DND-41 (cell line): ENCODE data around the gene SORT1.

Source experiments
- ATAC-seq: fragments of 200-7000 bp; cut with Tn5 transposase; 3 replicates; pipeline ENCODE4 v1.9.1; 2021; ENCODE audit warnings: low read depth; ENCODE audit not compliant: insufficient read depth
- DNase-seq: peaks from one replicate; pipeline ENCODE4 v3.0.0-alpha.2; 2020
- H2AFZ ChIP-seq: 2 replicates; pipeline ENCODE4 v1.6.0; 2012; ENCODE audit warnings: low read depth, low read length
- H3K27ac ChIP-seq: 2 replicates; pipeline ENCODE4 v1.5.1; 2012; ENCODE audit warnings: low read length, inconsistent platforms
- H3K27me3 ChIP-seq: fragments of 200-600 bp; sonication (generic); 2 replicates; pipeline ENCODE4 v1.6.0; 2012; ENCODE audit warnings: low read length, mild to moderate bottlenecking, inconsistent platforms; ENCODE audit not compliant: insufficient read depth, poor library complexity
- H3K36me3 ChIP-seq: 2 replicates; pipeline ENCODE4 v1.5.1; 2012; ENCODE audit warnings: low read length, inconsistent platforms; ENCODE audit not compliant: insufficient read depth
- H3K4me1 ChIP-seq: 2 replicates; pipeline ENCODE4 v1.5.1; 2012; ENCODE audit warnings: mild to moderate bottlenecking, low read length; ENCODE audit not compliant: insufficient read depth
- H3K4me2 ChIP-seq: 2 replicates; pipeline ENCODE4 v1.6.0; 2012; ENCODE audit warnings: mild to moderate bottlenecking, moderate library complexity, low read length, inconsistent platforms; ENCODE audit not compliant: insufficient read depth
- H3K4me3 ChIP-seq, 2 experiments: fragments of 200-600 bp in 1 of 2; shearing (Covaris generic) in 1 of 2; 2 replicates each; pipeline ENCODE4 v1.5.1; 2012 to 2016; ENCODE audit warnings: inconsistent platforms in 2 of 2, low read length in 2 of 2, mild to moderate bottlenecking in 2 of 2, low read depth in 1 of 2, moderate library complexity in 1 of 2
- H3K79me2 ChIP-seq: 2 replicates; pipeline ENCODE4 v1.6.0; 2012; ENCODE audit warnings: low read length, inconsistent platforms; ENCODE audit not compliant: insufficient read depth
- H3K9ac ChIP-seq: 2 replicates; pipeline ENCODE4 v1.6.0; 2012; ENCODE audit warnings: low read depth, mild to moderate bottlenecking, inconsistent platforms, low read length, moderate library complexity
- H3K9me3 ChIP-seq: 2 replicates; pipeline ENCODE4 v1.5.1; 2012; ENCODE audit warnings: low read length, moderate library complexity, mild to moderate bottlenecking, inconsistent platforms; ENCODE audit not compliant: insufficient read depth, severe bottlenecking
- H4K20me1 ChIP-seq: 2 replicates; pipeline ENCODE4 v1.6.0; 2012; ENCODE audit warnings: low read length; ENCODE audit not compliant: insufficient read depth
- CTCF ChIP-seq: IDR thresholded peaks from 2 replicates; pipeline ENCODE4 v1.5.1; 2012; ENCODE audit warnings: borderline replicate concordance, low read length, moderate library complexity, mild to moderate bottlenecking; ENCODE audit not compliant: poor library complexity, severe bottlenecking; ENCODE audit errors: extremely low read depth
- EZH2 ChIP-seq: IDR thresholded peaks from 3 replicates; pipeline ENCODE4 v1.6.1; 2012; ENCODE audit warnings: borderline replicate concordance, low read depth, mild to moderate bottlenecking, moderate library complexity, low read length, inconsistent platforms; ENCODE audit not compliant: severe bottlenecking

Gene SORT1

GRCh38 chr1:109273570-109274288 is 124.0 kb downstream of the SORT1 start:
- no peaks in the 10 kb centered on the region for H3K79me2 ChIP-seq
- no peak overlapping the region for H3K4me3 ChIP-seq
- TF ChIP-seq EZH2 = no peak
- TF ChIP-seq CTCF = no peak
- no peaks in the 10 kb centered on the region for H4K20me1 ChIP-seq
- ATAC-seq = no peak
- no peak for DNase-seq
- H2AFZ ChIP-seq = no peak overlapping the region
- H3K4me2 ChIP-seq = no peak overlapping the region
- H3K27me3 ChIP-seq = no peaks in the 10 kb centered on the region
- H3K9me3 ChIP-seq = no peaks in the 10 kb centered on the region
- H3K4me1 ChIP-seq = no peaks in the 10 kb centered on the region
- no peak overlapping the region for H3K9ac ChIP-seq
- peaks cover 13% of the 10 kb centered on the region for H3K36me3 ChIP-seq
- H3K27ac ChIP-seq = no peak overlapping the region

GRCh38 chr1:109272831-109273547 is 124.7 kb downstream of the SORT1 start:
- DNase-seq (no peak), ATAC-seq (no peak)
- Histone ChIP-seq H3K4me2 (no peak overlapping the region), H3K4me1 (no peaks in the 10 kb centered on the region), H3K79me2 (no peaks in the 10 kb centered on the region), H2AFZ (no peak overlapping the region), H3K27me3 (no peaks in the 10 kb centered on the region), H3K27ac (no peak overlapping the region), H4K20me1 (no peaks in the 10 kb centered on the region), H3K36me3 (peaks cover 5% of the 10 kb centered on the region), H3K9me3 (no peaks in the 10 kb centered on the region), H3K4me3 (no peak overlapping the region), H3K9ac (no peak overlapping the region)
- TF ChIP-seq CTCF (no peak), EZH2 (no peak)

GRCh38 chr1:109272021-109272799 is 125.5 kb downstream of the SORT1 start:
- Histone ChIP-seq H3K4me3 (no peak overlapping the region), H3K27me3 (no peaks in the 10 kb centered on the region), H3K36me3 (no peaks in the 10 kb centered on the region; the same call in 1 of the 2 replicates), H3K9ac (no peak overlapping the region), H3K4me2 (no peak overlapping the region), H4K20me1 (no peaks in the 10 kb centered on the region), H3K9me3 (no peaks in the 10 kb centered on the region), H3K27ac (no peak overlapping the region), H2AFZ (no peak overlapping the region), H3K4me1 (no peaks in the 10 kb centered on the region), H3K79me2 (no peaks in the 10 kb centered on the region)
- DNase-seq = no peak
- TF ChIP-seq CTCF = no peak
- TF ChIP-seq EZH2 = no peak
- no peak for ATAC-seq
